SK-N-SH treated with all-trans-retinoic acid at 6 μM for 48 hours (cell line): ENCODE results near the gene LFNG.

Experiments
- ARNTL ChIP-seq: fragments of 450-650 bp; formaldehyde crosslinking; IDR thresholded peaks from 2 replicates; pipeline ENCODE4 v1.5.0; 2020; ENCODE audit warnings: low read depth, mild to moderate bottlenecking, moderate library complexity, borderline replicate concordance
- BACH2 ChIP-seq: fragments of 250-450 bp; sonication (Bioruptor Pico); IDR thresholded peaks from 2 replicates; pipeline ENCODE4 v1.9.0; 2021; ENCODE audit warnings: mild to moderate bottlenecking, borderline replicate concordance
- ESRRG ChIP-seq: fragments of 250-450 bp; sonication (Bioruptor Pico); IDR thresholded peaks from 2 replicates; pipeline ENCODE4 v1.6.1; 2021; ENCODE audit warnings: mild to moderate bottlenecking
- OSR1 ChIP-seq: fragments of 250-450 bp; sonication (Bioruptor Pico); IDR thresholded peaks from 2 replicates; pipeline ENCODE4 v1.8.0; 2022; ENCODE audit warnings: moderate library complexity, mild to moderate bottlenecking, inconsistent platforms
- PPARA ChIP-seq: fragments of 250-450 bp; sonication (Bioruptor Pico); IDR thresholded peaks from 2 replicates; pipeline ENCODE4 v1.5.0; 2020; ENCODE audit warnings: mild to moderate bottlenecking, borderline replicate concordance
- SNAI2 ChIP-seq: fragments of 250-450 bp; sonication (Bioruptor Pico); IDR thresholded peaks from 2 replicates; pipeline ENCODE4 v1.5.0; 2020; ENCODE audit warnings: mild to moderate bottlenecking, moderate library complexity
- TOX ChIP-seq: fragments of 250-450 bp; sonication (Bioruptor Pico); IDR thresholded peaks from 2 replicates; pipeline ENCODE4 v1.8.0; 2021; ENCODE audit warnings: mild to moderate bottlenecking, moderate library complexity, borderline replicate concordance
- ZC3H10 ChIP-seq: fragments of 250-450 bp; sonication (Bioruptor Pico); IDR thresholded peaks from 2 replicates; pipeline ENCODE4 v1.5.1; 2021; ENCODE audit warnings: mild to moderate bottlenecking, moderate library complexity
- ZFP30 ChIP-seq: fragments of 450-650 bp; formaldehyde crosslinking; IDR thresholded peaks from 2 replicates; pipeline ENCODE4 v1.5.0; 2022; ENCODE audit warnings: mild to moderate bottlenecking, moderate library complexity
- ZNF565 ChIP-seq: fragments of 450-650 bp; formaldehyde crosslinking; conservative IDR thresholded peaks from 2 replicates; pipeline ENCODE4 v1.5.0; 2020; ENCODE audit warnings: low read depth, mild to moderate bottlenecking, moderate library complexity
- ZNF70 ChIP-seq: fragments of 450-650 bp; formaldehyde crosslinking; IDR thresholded peaks from 2 replicates; pipeline ENCODE4 v1.5.0; 2020; ENCODE audit warnings: mild to moderate bottlenecking, moderate library complexity
- ZNF8 ChIP-seq: fragments of 450-650 bp; formaldehyde crosslinking; IDR thresholded peaks from 2 replicates; pipeline ENCODE4 v1.5.0; 2020; ENCODE audit warnings: mild to moderate bottlenecking, moderate library complexity
- TF ChIP-seq, protein P1 (sequence below): fragments of 250-450 bp; sonication (Bioruptor Pico); IDR thresholded peaks from 2 replicates; pipeline ENCODE4 v1.8.0; 2020; ENCODE audit warnings: mild to moderate bottlenecking, moderate library complexity, borderline replicate concordance

DNA sequence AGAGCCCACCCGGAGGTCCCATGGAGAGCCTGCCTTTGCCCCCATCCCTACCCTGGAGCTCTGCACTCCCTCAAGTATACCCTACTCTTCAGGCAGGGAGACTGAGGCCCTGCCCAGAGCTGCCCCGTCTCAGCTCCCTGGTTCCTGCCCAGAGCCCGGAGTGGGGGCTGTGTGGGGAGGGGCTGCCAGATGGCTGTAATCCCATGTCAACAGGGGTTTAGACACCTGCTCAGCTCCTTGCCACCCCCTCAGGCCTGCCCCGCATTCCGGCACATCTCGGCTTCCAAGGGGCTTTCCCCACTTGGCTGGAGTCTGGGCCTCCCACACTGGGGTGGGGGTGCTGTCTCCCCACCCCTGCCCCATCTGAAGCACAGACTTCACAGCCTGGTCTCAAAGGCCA lies 20.9 kb upstream of the LFNG start:
- TF ChIP-seq PPARA (CRISPR knock-in tag): no peak
- TF ChIP-seq ARNTL (CRISPR knock-in tag): no peak
- TF ChIP-seq ZFP30: no peak
- no peak for TF ChIP-seq BACH2 (CRISPR knock-in tag)
- no peak for TF ChIP-seq ZNF70 (CRISPR knock-in tag)
- TF ChIP-seq, protein P1, sequence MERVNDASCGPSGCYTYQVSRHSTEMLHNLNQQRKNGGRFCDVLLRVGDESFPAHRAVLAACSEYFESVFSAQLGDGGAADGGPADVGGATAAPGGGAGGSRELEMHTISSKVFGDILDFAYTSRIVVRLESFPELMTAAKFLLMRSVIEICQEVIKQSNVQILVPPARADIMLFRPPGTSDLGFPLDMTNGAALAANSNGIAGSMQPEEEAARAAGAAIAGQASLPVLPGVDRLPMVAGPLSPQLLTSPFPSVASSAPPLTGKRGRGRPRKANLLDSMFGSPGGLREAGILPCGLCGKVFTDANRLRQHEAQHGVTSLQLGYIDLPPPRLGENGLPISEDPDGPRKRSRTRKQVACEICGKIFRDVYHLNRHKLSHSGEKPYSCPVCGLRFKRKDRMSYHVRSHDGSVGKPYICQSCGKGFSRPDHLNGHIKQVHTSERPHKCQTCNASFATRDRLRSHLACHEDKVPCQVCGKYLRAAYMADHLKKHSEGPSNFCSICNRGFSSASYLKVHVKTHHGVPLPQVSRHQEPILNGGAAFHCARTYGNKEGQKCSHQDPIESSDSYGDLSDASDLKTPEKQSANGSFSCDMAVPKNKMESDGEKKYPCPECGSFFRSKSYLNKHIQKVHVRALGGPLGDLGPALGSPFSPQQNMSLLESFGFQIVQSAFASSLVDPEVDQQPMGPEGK: no peak
- TF ChIP-seq ESRRG: no peak
- no peak for TF ChIP-seq ZNF8 (CRISPR knock-in tag)
- TF ChIP-seq OSR1 (CRISPR knock-in tag): no peak
- TF ChIP-seq TOX (CRISPR knock-in tag): no peak
- no peak for TF ChIP-seq ZNF565
- no peak for TF ChIP-seq SNAI2 (CRISPR knock-in tag)
- no peak for TF ChIP-seq ZC3H10 (CRISPR knock-in tag)
